HL-60/S4 (cell line): Measurements from ENCODE around the gene SMIM45.

ENCODE experiments used
- in situ Hi-C: fragments of 300-500 bp; cut with MboI; formaldehyde crosslinking; loops from 2 replicates; pipeline ENCODE4 v1.14.3; 2022; ENCODE audit warnings: low sequenced_read_pairs

Gene SMIM45

GRCh38 chr22:41964112-41964491 is 12.2 kb downstream of the SMIM45 start:
- in situ Hi-C loops, result loop anchor here (25.0 kb wide), 1 partner anchor 473 kb away; the partner anchor contains the start of gene NFAM1

GRCh38 chr22:41966225-41966606 is 14.3 kb downstream of the SMIM45 start:
- in situ Hi-C loops, result loop anchor here (25.0 kb wide), 1 partner anchor 471 kb away; the partner anchor contains the start of gene NFAM1

- in situ Hi-C loops, result loop anchor here (25.0 kb wide), 1 partner anchor 471 kb away; the partner anchor contains the start of gene NFAM1
These were observed 14.8 kb downstream of the SMIM45 start for GRCh38 chr22:41966607-41967240.

- in situ Hi-C loops, result loop anchor here (25.0 kb wide), 1 partner anchor 469 kb away; the partner anchor contains the start of gene NFAM1
These were observed 16.7 kb downstream of the SMIM45 start for GRCh38 chr22:41968601-41969000.

GRCh38 chr22:41969110-41969646 is 17.2 kb downstream of the SMIM45 start, which contains the start of gene SEPTIN3:
TSS of gene SEPTIN3 (plus strand) at chr22:41969443. CDS start at chr22:41971493, 2,050 bp downstream.
- in situ Hi-C loops, result loop anchor here (25.0 kb wide), 1 partner anchor 468 kb away; the partner anchor contains the start of gene NFAM1

GRCh38 chr22:41970601-41971000 is 18.7 kb downstream of the SMIM45 start:
- in situ Hi-C loops, result loop anchor here (25.0 kb wide), 1 partner anchor 467 kb away; the partner anchor contains the start of gene NFAM1

- in situ Hi-C loops, result loop anchor here (25.0 kb wide), 1 partner anchor 466 kb away; the partner anchor contains the start of gene NFAM1
These were observed 19.5 kb downstream of the SMIM45 start for GRCh38 chr22:41971431-41971830.

- in situ Hi-C loops, result loop anchor here (25.0 kb wide), 1 partner anchor 463 kb away; the partner anchor contains the start of gene NFAM1
These were observed 22.8 kb downstream of the SMIM45 start for GRCh38 chr22:41974691-41975290.

GRCh38 chr22:41975299-41976069 is 23.5 kb downstream of the SMIM45 start:
- in situ Hi-C loops, result no loop called here

GRCh38 chr22:41976070-41976901 is 24.3 kb downstream of the SMIM45 start:
- in situ Hi-C loops, result no loop called here

GRCh38 chr22:41976961-41977566 is 25.1 kb downstream of the SMIM45 start:
- in situ Hi-C loops, result no loop called here

GRCh38 chr22:41978732-41979131 is 26.8 kb downstream of the SMIM45 start:
- in situ Hi-C loops, result no loop called here

- in situ Hi-C loops, result no loop called here
These were observed 27.7 kb downstream of the SMIM45 start for GRCh38 chr22:41979423-41980250.

GRCh38 chr22:41982865-41983264 is 30.9 kb downstream of the SMIM45 start:
- in situ Hi-C loops, result no loop called here

GRCh38 chr22:41983513-41984405 is 31.8 kb downstream of the SMIM45 start:
- in situ Hi-C loops, result no loop called here

- in situ Hi-C loops, result no loop called here
These were observed 35.3 kb downstream of the SMIM45 start for GRCh38 chr22:41987276-41987675.

- in situ Hi-C loops, result no loop called here
These were observed 37.3 kb downstream of the SMIM45 start for GRCh38 chr22:41989246-41989645.

- in situ Hi-C loops, result no loop called here
These were observed 39.2 kb downstream of the SMIM45 start for GRCh38 chr22:41991111-41991510.
